ENCODE measurements around the gene STOM.

STOM gene

DNA sequence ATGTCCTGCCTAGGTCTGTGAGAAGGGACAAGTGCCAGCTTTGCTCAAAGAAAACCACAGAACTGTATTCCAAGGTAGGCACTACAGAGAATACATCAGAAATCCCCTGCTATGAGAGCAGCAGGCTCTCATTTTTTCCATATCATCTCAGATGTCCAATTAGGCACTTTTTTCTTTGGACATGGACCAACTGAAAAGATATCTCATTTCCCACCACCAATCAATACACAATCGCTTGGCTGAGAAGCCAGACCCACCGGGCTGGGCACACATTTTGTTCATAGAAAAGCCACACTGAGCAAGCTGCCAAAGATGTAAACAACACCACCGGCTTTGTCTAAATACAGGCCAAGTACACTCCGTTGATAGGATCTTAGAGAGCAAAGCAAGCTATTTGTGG, 25.9 kb downstream of the STOM start:
- DNase-seq = no peak

GRCh38 chr9:121340676-121341392, 29.2 kb downstream of the STOM start:
- no peak for DNase-seq

- no peak for DNase-seq
Measured at GRCh38 chr9:121339437-121339836, 30.6 kb downstream of the STOM start.

GRCh38 chr9:121336665-121337064, 33.4 kb downstream of the STOM start:
- DNase-seq = no peak

- no peak for DNase-seq
Measured at GRCh38 chr9:121333950-121334773, 35.9 kb downstream of the STOM start.

DNA sequence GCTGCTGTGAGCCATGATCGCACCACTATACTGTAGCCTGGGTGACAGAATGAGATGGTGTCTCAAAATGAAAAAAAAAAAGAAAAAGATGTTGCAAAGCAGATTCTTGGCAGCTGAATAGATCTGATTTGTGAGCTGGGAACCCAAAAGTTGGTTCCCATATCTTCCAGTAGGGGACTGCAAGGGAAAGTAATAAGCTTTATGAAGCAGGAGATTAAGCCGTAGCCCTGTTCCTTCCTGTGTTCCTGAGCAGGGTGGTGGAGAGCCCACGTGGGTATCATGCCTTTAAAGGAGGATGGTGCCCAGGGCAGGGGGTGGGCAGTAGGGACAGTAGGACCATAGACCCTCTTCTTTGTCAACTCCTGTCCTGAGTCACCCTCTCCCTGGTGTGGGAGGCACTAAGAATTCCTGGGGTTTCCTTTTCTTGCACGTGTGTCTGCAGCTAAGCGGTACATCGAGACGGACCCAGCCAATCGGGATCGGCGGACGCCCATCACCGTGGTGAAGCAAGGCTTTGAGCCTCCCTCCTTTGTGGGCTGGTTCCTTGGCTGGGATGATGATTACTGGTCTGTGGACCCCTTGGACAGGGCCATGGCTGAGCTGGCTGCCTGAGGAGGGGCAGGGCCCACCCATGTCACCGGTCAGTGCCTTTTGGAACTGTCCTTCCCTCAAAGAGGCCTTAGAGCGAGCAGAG, 37.9 kb downstream of the STOM start:
- DNase-seq = no peak

GRCh38 chr9:121331549-121331948, 38.5 kb downstream of the STOM start:
- no peak for DNase-seq

GRCh38 chr9:121328876-121329681, 41.0 kb downstream of the STOM start:
- DNase-seq = no peak

GRCh38 chr9:121328476-121328875, 41.6 kb downstream of the STOM start:
- no peak for DNase-seq

DNA sequence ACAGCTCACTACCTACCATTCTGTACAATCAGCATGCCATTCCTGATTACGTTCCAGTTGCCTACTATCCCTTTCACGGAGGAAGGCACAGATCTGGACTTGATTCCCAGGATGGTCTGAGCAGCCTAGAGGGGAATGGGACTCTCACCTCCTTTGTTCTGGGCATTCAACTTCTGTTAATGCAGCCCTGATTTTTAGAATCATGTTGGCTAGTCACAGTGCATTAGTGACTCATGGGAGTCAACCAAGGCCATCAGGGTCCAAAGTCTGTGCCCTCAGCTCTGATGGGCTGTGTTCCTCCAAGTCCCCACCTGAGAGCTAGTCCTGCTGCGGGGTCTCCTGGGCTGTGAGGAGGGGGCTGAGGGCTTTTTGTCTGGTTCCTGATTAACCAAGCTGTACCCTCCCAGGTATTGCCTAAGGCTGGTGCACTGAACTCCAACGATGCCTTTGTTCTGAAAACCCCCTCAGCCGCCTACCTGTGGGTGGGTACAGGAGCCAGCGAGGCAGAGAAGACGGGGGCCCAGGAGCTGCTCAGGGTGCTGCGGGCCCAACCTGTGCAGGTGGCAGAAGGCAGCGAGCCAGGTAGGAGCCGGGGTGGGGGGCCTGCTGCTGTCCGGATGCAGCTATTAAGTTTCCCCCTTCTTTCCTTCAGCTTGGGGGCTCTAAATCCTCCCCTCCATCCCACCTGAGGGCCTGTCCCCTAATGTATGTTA, 43.0 kb downstream of the STOM start:
- DNase-seq = no peak

DNA sequence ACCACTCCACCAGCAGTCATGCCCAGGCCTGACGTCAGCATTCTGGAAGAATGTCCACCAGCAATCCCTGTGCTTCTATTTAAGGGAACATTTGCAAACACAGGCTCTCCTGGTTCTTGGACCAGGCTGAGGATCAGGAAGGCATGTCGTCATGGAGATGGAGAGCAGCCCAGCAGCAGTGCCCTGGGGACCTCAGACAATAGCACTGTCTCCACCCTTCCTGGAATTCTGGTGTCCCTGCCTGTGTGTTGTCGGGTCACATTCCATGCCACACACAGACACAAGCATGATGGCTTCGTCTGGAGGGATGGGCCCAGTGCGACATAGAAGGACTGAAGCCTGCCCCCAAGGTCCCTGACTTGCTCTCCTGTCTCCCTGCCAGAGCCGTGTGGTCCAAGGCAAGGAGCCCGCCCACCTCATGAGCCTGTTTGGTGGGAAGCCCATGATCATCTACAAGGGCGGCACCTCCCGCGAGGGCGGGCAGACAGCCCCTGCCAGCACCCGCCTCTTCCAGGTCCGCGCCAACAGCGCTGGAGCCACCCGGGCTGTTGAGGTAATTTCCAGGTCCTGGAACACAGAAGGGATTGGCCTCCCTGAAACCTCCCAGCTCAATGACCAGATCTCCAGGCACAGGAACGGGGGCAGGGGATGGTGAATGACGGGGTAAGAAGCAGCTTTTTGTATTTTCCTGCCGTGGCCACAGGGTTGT, 43.8 kb downstream of the STOM start:
- no peak for DNase-seq

DNA sequence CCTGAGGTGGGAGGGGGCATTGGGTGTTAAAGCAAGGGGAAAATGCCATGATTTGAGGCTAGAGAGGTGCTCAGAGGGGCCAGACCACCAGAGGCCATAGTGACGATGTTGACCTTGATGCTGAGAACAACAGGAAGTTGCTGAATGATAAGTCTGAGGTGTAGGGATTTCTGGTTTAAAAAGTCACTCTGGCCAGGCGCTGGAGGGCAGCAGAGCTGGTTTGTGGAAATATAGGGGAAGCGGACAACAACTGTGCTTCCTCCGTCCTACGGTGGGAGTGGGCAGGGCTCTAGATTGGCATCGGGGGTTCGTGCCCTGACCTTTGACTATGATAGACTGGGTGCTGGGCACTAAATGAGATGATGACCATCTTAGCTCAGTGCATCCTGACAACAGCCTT, 44.7 kb downstream of the STOM start:
- DNase-seq = no peak

DNA sequence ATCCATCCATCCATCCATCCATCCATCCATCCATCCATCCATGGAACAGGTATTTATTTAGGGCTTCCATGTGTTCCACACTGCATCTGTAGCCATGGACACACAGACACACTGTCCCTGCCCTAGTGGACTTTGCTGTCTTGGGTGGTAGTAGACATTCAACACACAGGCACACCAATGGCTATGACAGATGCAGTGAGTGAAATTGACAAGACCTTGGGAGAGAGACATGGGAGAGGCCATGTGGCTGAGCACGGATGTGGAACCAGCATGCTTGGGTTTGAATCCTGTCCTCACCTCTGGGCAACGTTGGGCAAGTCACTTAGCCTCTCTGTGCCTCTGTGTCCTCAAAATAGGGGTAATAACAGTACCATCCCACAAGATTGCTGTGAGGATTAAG, 45.3 kb downstream of the STOM start:
- DNase-seq = no peak

DNA sequence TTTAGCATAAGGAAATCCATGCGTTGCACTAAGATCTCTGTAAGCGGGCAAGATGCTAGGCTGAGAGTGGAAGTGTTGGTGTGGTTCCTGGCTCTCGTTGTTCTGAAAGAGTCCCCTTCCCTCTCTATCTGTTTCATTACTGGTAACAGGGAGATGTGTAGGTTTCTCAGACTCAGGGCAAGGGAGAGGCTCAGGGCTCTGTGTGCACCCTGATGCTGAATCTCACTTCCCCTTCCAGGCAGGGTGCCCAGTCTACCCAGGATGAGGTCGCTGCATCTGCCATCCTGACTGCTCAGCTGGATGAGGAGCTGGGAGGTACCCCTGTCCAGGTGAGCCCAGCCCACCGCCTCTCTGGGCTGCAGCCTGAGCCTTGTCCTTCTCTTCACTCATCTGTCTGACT, 45.7 kb downstream of the STOM start:
- DNase-seq = no peak

- no peak for DNase-seq
Measured at GRCh38 chr9:121323449-121324151, 46.5 kb downstream of the STOM start.

GRCh38 chr9:121322737-121323448, 47.2 kb downstream of the STOM start:
- DNase-seq = no peak

DNA sequence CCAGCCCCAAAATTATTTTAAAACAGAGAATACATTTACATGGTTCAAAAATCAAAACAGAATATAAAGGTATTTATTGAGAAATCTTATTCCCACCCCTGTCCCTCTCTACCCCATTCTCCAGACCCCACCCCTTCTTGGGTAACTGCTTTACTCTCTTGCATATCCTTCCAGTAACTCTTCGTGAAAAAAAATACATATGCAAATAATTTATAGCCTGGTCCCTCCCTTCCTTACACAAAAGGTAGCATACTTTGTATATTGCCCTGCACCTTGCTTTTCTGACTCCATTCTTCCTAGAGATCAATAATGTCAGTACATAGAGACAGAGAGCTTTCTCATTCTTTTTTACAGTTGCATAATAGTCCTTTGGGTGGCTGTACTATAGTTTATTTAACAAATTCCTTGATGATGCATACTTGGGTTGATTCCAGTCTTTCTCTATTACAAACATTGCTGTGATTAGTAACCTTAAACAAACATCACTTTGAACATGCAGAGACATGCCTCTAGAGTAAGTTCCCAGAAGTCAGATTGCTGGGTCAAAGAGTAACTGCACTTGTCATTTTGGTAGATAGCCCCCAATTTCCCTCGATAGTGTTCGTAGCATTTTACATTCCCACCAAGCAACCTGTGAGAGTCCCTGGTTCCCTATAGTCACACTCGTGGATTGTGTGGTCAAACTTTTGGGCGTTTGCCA, 47.9 kb downstream of the STOM start:
- DNase-seq = no peak

- no peak for DNase-seq
Measured at GRCh38 chr9:121321016-121321503, 49.0 kb downstream of the STOM start.

GRCh38 chr9:121319383-121319780, 50.7 kb downstream of the STOM start:
- DNase-seq = no peak
